H1 (cell line): ENCODE measurements around the gene CNTF. TPM values are rescaled to one million over a fixed set of nuclear protein-coding genes. Genes with fewer than 3 reads are reported as not detected.

Source experiments
- BCL11A ChIP-seq, 2 experiments: IDR thresholded peaks; one replicate each; pipeline ENCODE4 v1.6.1; 2011; ENCODE audit warnings: low read depth in 2 of 2, low read length in 2 of 2, mild to moderate bottlenecking in 2 of 2
- SUZ12 ChIP-seq: fragments of 200-600 bp; sonication (generic); IDR thresholded peaks from 2 replicates; pipeline ENCODE4 v1.6.1; 2012; ENCODE audit warnings: mild to moderate bottlenecking, inconsistent platforms, low read length, moderate library complexity, mixed read lengths
- polyA plus RNA-seq, 7 experiments: library from polyadenylated mRNA; depleted of rRNA in 3 of 7; stranded (reverse) in 5 of 7; unstranded in 2 of 7; fragments of >200 nt in 5 of 7; fragments of 200-250 nt in 2 of 7; gene quantifications; 1 replicate in 5 of 7; 2 replicates in 1 of 7; 4 replicates in 1 of 7; pipeline versions ENCODE4 v1.2.1 to v1.2.3, GENCODE V29; 2011 to 2013; ENCODE audit warnings: missing spikeins in 2 of 7, mixed read lengths in 2 of 7
- total RNA-seq: library from RNA; stranded (reverse); fragmentation: NEBNext Ultra II Directional; extraction: Animal tissue kit (Norgen Biotek cat#: 25700); gene quantifications from 2 replicates; pipeline ENCODE4 v1.2.1, GENCODE V29; 2021

Gene CNTF
- total and polyA plus RNA-seq, 2 of the 8 experiments (the other 6 are each of a cell fraction or from before 2014, with no cell fraction given), result 0.41 to 1.5 TPM

DNA sequence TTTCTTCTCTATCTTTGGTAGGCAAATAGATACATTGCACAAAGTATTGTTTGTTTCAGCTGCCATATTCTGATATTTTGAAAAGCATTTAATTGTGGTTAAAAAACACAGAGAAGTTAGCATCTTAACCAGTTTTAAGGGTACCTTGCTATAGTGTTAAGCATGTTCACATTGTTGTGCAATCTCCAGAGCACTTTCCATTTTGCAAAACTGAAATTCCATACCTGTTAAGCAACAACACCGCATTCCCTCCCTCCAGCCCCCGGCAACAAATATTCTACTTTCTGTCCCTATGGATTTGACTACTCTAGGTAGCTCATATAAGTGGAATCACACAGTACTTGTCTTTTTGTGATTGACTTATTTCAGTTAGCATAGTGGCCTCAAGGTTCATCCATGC lies 33.9 kb downstream of the CNTF start (continued):
- TF ChIP-seq SUZ12 (no peak), BCL11A (IDR thresholded peaks at IDR 0.05; ENCODE audit: low read depth in 2 of 2, low read length in 2 of 2) (no peak)
